GM12878 (cell line): ENCODE data around the gene MBNL1. TPM values are rescaled to one million over a fixed set of nuclear protein-coding genes. Genes with fewer than 3 reads are reported as not detected.

Experiments used
- ATF3 ChIP-seq: IDR thresholded peaks from 2 replicates; pipeline ENCODE4 v1.6.1; 2011; ENCODE audit warnings: low read depth, mild to moderate bottlenecking, low read length, moderate library complexity, borderline replicate concordance; ENCODE audit errors: extremely low read depth
- CEBPZ ChIP-seq: fragments of 150-350 bp; IDR thresholded peaks from 2 replicates; pipeline ENCODE4 v1.6.1; 2016; ENCODE audit warnings: low read depth, low read length
- CTCF ChIP-seq, 3 experiments: IDR thresholded peaks in 2 of 3; conservative IDR thresholded peaks in 1 of 3; 2 replicates each; pipeline ENCODE4 v1.5.1; 2011; ENCODE audit warnings: low read depth in 3 of 3, low read length in 3 of 3, mild to moderate bottlenecking in 3 of 3, control low read depth in 2 of 3, moderate library complexity in 2 of 3, inconsistent platforms in 1 of 3, mixed read lengths in 1 of 3; ENCODE audit not compliant: control insufficient read depth in 2 of 3, insufficient read depth in 1 of 3; ENCODE audit errors: extremely low read depth in 1 of 3
- JUND ChIP-seq: IDR thresholded peaks from 2 replicates; pipeline ENCODE4 v1.6.1; 2012; ENCODE audit warnings: low read depth, mild to moderate bottlenecking, low read length, improper control_type of control experiment, moderate library complexity
- KLF5 ChIP-seq: fragments of 450-650 bp; IDR thresholded peaks from 2 replicates; pipeline ENCODE4 v1.6.1; 2014; ENCODE audit warnings: mild to moderate bottlenecking; ENCODE audit not compliant: partially characterized antibody
- MTA3 ChIP-seq: IDR thresholded peaks from 2 replicates; pipeline ENCODE4 v1.6.1; 2012; ENCODE audit warnings: low read length, inconsistent platforms, borderline replicate concordance
- NFIC ChIP-seq: IDR thresholded peaks from 2 replicates; pipeline ENCODE4 v1.6.1; 2012; ENCODE audit warnings: low read depth, mild to moderate bottlenecking, inconsistent platforms, low read length, moderate library complexity
- PML ChIP-seq: IDR thresholded peaks from 2 replicates; pipeline ENCODE4 v1.6.1; 2012; ENCODE audit warnings: low read length, inconsistent platforms
- REST ChIP-seq: IDR thresholded peaks from 2 replicates; pipeline ENCODE4 v1.6.1; 2012; ENCODE audit warnings: mild to moderate bottlenecking, low read depth, low read length
- SREBF2 ChIP-seq: IDR thresholded peaks from 2 replicates; pipeline ENCODE4 v1.6.1; 2012; ENCODE audit warnings: mild to moderate bottlenecking, low read length
- SUZ12 ChIP-seq: fragments of 200-600 bp; sonication (generic); IDR thresholded peaks from one replicate; pipeline ENCODE4 v1.6.1; 2018; ENCODE audit warnings: antibody characterized with exemption, mild to moderate bottlenecking; ENCODE audit not compliant: unreplicated experiment
- ZNF687 ChIP-seq: fragments of 450-650 bp; IDR thresholded peaks from 2 replicates; pipeline ENCODE4 v1.6.1; 2017; ENCODE audit warnings: mild to moderate bottlenecking, moderate library complexity
- polyA plus RNA-seq, 11 experiments: library from polyadenylated mRNA; depleted of rRNA in 4 of 11; unstranded in 6 of 11; stranded (reverse) in 5 of 11; fragments of >200 nt; fragmentation: Nextera tagmentation in 4 of 11; fragmentation: Illumina TruSeq in 1 of 11; extraction: Ambion mirVana in 4 of 11; extraction: Trizol in 1 of 11; gene quantifications; 1 replicate in 1 of 11; 2 replicates in 10 of 11; pipeline versions ENCODE4 v1.2.1 to v1.2.3, GENCODE V29; 2011 to 2016; ENCODE audit warnings: inconsistent platforms in 2 of 11, missing spikeins in 2 of 11, low read depth in 1 of 11
- total RNA-seq, 4 experiments: library from RNA; depleted of rRNA in 3 of 4; stranded (reverse); fragments of >200 nt in 3 of 4; fragmentation: Illumina TruSeq in 1 of 4; extraction: Trizol in 1 of 4; gene quantifications; 2 replicates each; pipeline versions ENCODE4 v1.2.1 to v1.2.3, GENCODE V29; 2013 to 2021

MBNL1 gene
- total and polyA plus RNA-seq, 10 of the 15 experiments (the other 5 are each of a cell fraction or from before 2014, with no cell fraction given), result 59.6 to 337 (median 143) TPM

GRCh38 chr3:152227027-152227426 is 41.7 kb upstream of the MBNL1 start (continued):
- TF ChIP-seq CTCF (IDR thresholded peaks at IDR 0.05 in 2 of 3, conservative IDR thresholded peaks at IDR 0.05 in 1 of 3; ENCODE audit: control insufficient read depth in 2 of 3, extremely low read depth in 1 of 3, insufficient read depth in 1 of 3, low read depth in 3 of 3, low read length in 3 of 3) (no peak), REST (no peak), SREBF2 (no peak), PML (no peak), MTA3 (no peak), NFIC (no peak), ZNF687 (no peak), ATF3 (no peak), SUZ12 (no peak), KLF5 (no peak), CEBPZ (no peak), JUND (no peak)
